ENCODE results near the gene LYRM1.

LYRM1 gene

GRCh38 chr16:20900299-20901067 lies at the start of gene LYRM1, which contains the start of gene DCUN1D3:
LYRM1 (plus strand) TSS chr16:20900771; CDS start chr16:20915556, 14,785 bp downstream.
DCUN1D3 (minus strand) TSS chr16:20900358; CDS start chr16:20862538, 37,820 bp downstream.
- H3K4me1 ChIP-seq (ENCODE audit: insufficient read depth, insufficient read length) = no peaks in the 10 kb centered on the region
- H3K9me3 ChIP-seq (ENCODE audit: insufficient read depth, low read length) = no peaks in the 10 kb centered on the region
- H3K4me3 ChIP-seq (ENCODE audit: insufficient read length, low read depth) = peak within 1 kb of the TSS; percentile 86
- peaks cover 35% of the 10 kb centered on the region for H3K36me3 ChIP-seq (ENCODE audit: insufficient read depth, insufficient read length, low read length)
- H3K9ac ChIP-seq (ENCODE audit: insufficient read length, low read depth) = peak within 1 kb of the TSS; percentile 92
- TF ChIP-seq YY1 (IDR thresholded peaks at IDR 0.05; ENCODE audit: insufficient read depth, insufficient read length) (no peak), ZNF274 (IDR thresholded peaks at IDR 0.05; ENCODE audit: low read depth, low read length) (no peak), SUZ12 (IDR thresholded peaks at IDR 0.05; ENCODE audit: extremely low read depth, insufficient read depth, insufficient read length) (no peak)
- no peaks in the 10 kb centered on the region for H3K27me3 ChIP-seq (ENCODE audit: insufficient read depth, insufficient read length)
- DNase-seq (ENCODE audit: low read depth, low spot score) = peak; percentile 98

- no peak for DNase-seq (ENCODE audit: low read depth, low spot score)
- no peaks in the 10 kb centered on the region for H3K9me3 ChIP-seq (ENCODE audit: insufficient read depth, low read length)
- H3K4me1 ChIP-seq (ENCODE audit: insufficient read depth, insufficient read length) = no peaks in the 10 kb centered on the region
- H3K9ac ChIP-seq (ENCODE audit: insufficient read length, low read depth) = no peak overlapping the region
- no peak overlapping the region for H3K4me3 ChIP-seq (ENCODE audit: insufficient read length, low read depth)
- H3K36me3 ChIP-seq (ENCODE audit: insufficient read depth, insufficient read length, low read length) = peaks cover 32% of the 10 kb centered on the region
- TF ChIP-seq YY1 (IDR thresholded peaks at IDR 0.05; ENCODE audit: insufficient read depth, insufficient read length) (no peak), ZNF274 (IDR thresholded peaks at IDR 0.05; ENCODE audit: low read depth, low read length) (no peak), SUZ12 (IDR thresholded peaks at IDR 0.05; ENCODE audit: extremely low read depth, insufficient read depth, insufficient read length) (no peak)
- no peaks in the 10 kb centered on the region for H3K27me3 ChIP-seq (ENCODE audit: insufficient read depth, insufficient read length)
Measured at GRCh38 chr16:20850981-20851380, 49.6 kb upstream of the LYRM1 start.

DNA sequence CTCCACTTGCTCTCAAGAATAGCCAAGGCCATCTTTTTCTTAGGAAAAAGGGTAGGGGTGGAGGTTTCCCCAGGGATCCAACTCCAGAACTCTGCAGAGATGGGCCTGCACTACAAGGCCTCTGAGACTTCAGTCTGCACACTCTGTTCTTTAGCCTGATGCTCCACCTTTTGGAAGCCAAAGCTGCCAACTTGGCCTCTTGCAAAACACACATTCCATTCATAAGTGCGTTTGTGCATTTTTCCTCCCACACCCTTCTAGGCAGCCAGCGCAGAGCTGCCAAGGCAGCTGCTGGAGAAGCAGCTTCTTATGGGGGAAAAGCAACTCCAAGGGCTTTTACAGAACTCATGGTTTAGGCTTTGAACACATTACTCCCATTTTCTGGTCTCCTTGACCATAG lies 49.0 kb upstream of the LYRM1 start:
- no peaks in the 10 kb centered on the region for H3K4me1 ChIP-seq (ENCODE audit: insufficient read depth, insufficient read length)
- no peak overlapping the region for H3K9ac ChIP-seq (ENCODE audit: insufficient read length, low read depth)
- no peak for DNase-seq (ENCODE audit: low read depth, low spot score)
- TF ChIP-seq SUZ12 (IDR thresholded peaks at IDR 0.05; ENCODE audit: extremely low read depth, insufficient read depth, insufficient read length) = no peak
- TF ChIP-seq YY1 (IDR thresholded peaks at IDR 0.05; ENCODE audit: insufficient read depth, insufficient read length) = no peak
- TF ChIP-seq ZNF274 (IDR thresholded peaks at IDR 0.05; ENCODE audit: low read depth, low read length) = no peak
- H3K4me3 ChIP-seq (ENCODE audit: insufficient read length, low read depth) = no peak overlapping the region
- peaks cover 26% of the 10 kb centered on the region for H3K36me3 ChIP-seq (ENCODE audit: insufficient read depth, insufficient read length, low read length)
- no peaks in the 10 kb centered on the region for H3K27me3 ChIP-seq (ENCODE audit: insufficient read depth, insufficient read length)
- H3K9me3 ChIP-seq (ENCODE audit: insufficient read depth, low read length) = no peaks in the 10 kb centered on the region

GRCh38 chr16:20853143-20853542 lies 47.4 kb upstream of the LYRM1 start:
- no peak overlapping the region for H3K4me3 ChIP-seq (ENCODE audit: insufficient read length, low read depth)
- H3K9ac ChIP-seq (ENCODE audit: insufficient read length, low read depth) = no peak overlapping the region
- H3K36me3 ChIP-seq (ENCODE audit: insufficient read depth, insufficient read length, low read length) = peaks cover 15% of the 10 kb centered on the region
- H3K4me1 ChIP-seq (ENCODE audit: insufficient read depth, insufficient read length) = no peaks in the 10 kb centered on the region
- no peaks in the 10 kb centered on the region for H3K27me3 ChIP-seq (ENCODE audit: insufficient read depth, insufficient read length)
- TF ChIP-seq ZNF274 (IDR thresholded peaks at IDR 0.05; ENCODE audit: low read depth, low read length) (no peak), YY1 (IDR thresholded peaks at IDR 0.05; ENCODE audit: insufficient read depth, insufficient read length) (no peak), SUZ12 (IDR thresholded peaks at IDR 0.05; ENCODE audit: extremely low read depth, insufficient read depth, insufficient read length) (no peak)
- H3K9me3 ChIP-seq (ENCODE audit: insufficient read depth, low read length) = no peaks in the 10 kb centered on the region
- DNase-seq (ENCODE audit: low read depth, low spot score) = no peak

GRCh38 chr16:20853981-20854620 lies 46.5 kb upstream of the LYRM1 start:
- no peak overlapping the region for H3K9ac ChIP-seq (ENCODE audit: insufficient read length, low read depth)
- peaks cover 11% of the 10 kb centered on the region for H3K36me3 ChIP-seq (ENCODE audit: insufficient read depth, insufficient read length, low read length)
- H3K4me1 ChIP-seq (ENCODE audit: insufficient read depth, insufficient read length) = no peaks in the 10 kb centered on the region
- H3K9me3 ChIP-seq (ENCODE audit: insufficient read depth, low read length) = no peaks in the 10 kb centered on the region
- DNase-seq (ENCODE audit: low read depth, low spot score) = no peak
- no peak overlapping the region for H3K4me3 ChIP-seq (ENCODE audit: insufficient read length, low read depth)
- TF ChIP-seq YY1 (IDR thresholded peaks at IDR 0.05; ENCODE audit: insufficient read depth, insufficient read length) = no peak
- H3K27me3 ChIP-seq (ENCODE audit: insufficient read depth, insufficient read length) = no peaks in the 10 kb centered on the region

DNA sequence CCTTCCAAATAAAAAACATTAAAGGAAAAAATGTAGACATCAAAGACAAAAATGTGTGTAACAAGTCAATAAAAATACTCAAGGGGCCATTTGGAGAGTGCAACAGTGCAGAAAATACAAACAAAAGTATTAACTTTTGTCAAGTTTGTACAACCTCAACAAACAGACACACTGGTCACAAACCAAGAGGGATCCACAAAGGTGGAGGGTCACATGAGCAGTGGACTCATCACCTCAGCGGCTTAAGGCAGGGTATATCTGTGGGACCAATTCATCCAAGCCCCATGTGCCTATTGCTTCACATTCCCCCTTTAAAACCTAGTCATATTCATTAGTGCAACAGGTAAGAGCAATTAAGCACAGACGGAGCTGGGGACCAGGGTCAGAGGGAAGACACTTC lies 45.6 kb upstream of the LYRM1 start:
- no peak overlapping the region for H3K9ac ChIP-seq (ENCODE audit: insufficient read length, low read depth)
- peaks cover 3% of the 10 kb centered on the region for H3K4me1 ChIP-seq (ENCODE audit: insufficient read depth, insufficient read length)
- H3K36me3 ChIP-seq (ENCODE audit: insufficient read depth, insufficient read length, low read length) = peaks cover 16% of the 10 kb centered on the region
- TF ChIP-seq SUZ12 (IDR thresholded peaks at IDR 0.05; ENCODE audit: extremely low read depth, insufficient read depth, insufficient read length) (no peak), YY1 (IDR thresholded peaks at IDR 0.05; ENCODE audit: insufficient read depth, insufficient read length) (no peak), ZNF274 (IDR thresholded peaks at IDR 0.05; ENCODE audit: low read depth, low read length) (no peak)
- no peak for DNase-seq (ENCODE audit: low read depth, low spot score)
- H3K4me3 ChIP-seq (ENCODE audit: insufficient read length, low read depth) = no peak overlapping the region
- no peaks in the 10 kb centered on the region for H3K27me3 ChIP-seq (ENCODE audit: insufficient read depth, insufficient read length)
- no peaks in the 10 kb centered on the region for H3K9me3 ChIP-seq (ENCODE audit: insufficient read depth, low read length)

DNA sequence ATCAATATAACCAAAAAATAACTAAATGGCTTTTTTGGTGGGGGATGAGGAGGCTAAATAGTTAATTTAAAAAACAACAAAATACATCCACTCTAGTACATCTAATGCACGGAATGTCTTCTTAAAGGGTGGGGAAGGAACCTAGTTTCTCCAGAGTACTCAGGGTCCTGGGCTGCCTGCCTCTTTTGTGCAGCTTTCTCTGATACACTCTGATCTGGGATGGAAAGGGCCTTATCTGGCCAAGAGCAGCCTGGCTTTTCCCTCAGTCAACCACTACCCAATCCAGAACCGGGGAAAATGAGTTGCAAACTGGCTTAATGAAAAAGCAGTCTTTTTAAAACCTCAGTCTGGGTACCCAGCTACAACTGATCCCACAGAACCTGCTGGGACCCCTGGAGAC lies 43.3 kb upstream of the LYRM1 start:
- no peaks in the 10 kb centered on the region for H3K27me3 ChIP-seq (ENCODE audit: insufficient read depth, insufficient read length)
- peaks cover 38% of the 10 kb centered on the region for H3K36me3 ChIP-seq (ENCODE audit: insufficient read depth, insufficient read length, low read length)
- H3K4me1 ChIP-seq (ENCODE audit: insufficient read depth, insufficient read length) = peaks cover 4% of the 10 kb centered on the region
- H3K4me3 ChIP-seq (ENCODE audit: insufficient read length, low read depth) = no peak overlapping the region
- TF ChIP-seq ZNF274 (IDR thresholded peaks at IDR 0.05; ENCODE audit: low read depth, low read length) = no peak
- H3K9me3 ChIP-seq (ENCODE audit: insufficient read depth, low read length) = no peaks in the 10 kb centered on the region
- DNase-seq (ENCODE audit: low read depth, low spot score) = no peak
- H3K9ac ChIP-seq (ENCODE audit: insufficient read length, low read depth) = no peak overlapping the region

Measured in NT2/D1 (cell line).